ENCODE data around the gene MAPK8IP3.
"Not testable (repeated sequence)": the region's sequence is repeated elsewhere in the genome, so short reads cannot be mapped to it uniquely, and the experiment has no call there.

MAPK8IP3 gene

DNA sequence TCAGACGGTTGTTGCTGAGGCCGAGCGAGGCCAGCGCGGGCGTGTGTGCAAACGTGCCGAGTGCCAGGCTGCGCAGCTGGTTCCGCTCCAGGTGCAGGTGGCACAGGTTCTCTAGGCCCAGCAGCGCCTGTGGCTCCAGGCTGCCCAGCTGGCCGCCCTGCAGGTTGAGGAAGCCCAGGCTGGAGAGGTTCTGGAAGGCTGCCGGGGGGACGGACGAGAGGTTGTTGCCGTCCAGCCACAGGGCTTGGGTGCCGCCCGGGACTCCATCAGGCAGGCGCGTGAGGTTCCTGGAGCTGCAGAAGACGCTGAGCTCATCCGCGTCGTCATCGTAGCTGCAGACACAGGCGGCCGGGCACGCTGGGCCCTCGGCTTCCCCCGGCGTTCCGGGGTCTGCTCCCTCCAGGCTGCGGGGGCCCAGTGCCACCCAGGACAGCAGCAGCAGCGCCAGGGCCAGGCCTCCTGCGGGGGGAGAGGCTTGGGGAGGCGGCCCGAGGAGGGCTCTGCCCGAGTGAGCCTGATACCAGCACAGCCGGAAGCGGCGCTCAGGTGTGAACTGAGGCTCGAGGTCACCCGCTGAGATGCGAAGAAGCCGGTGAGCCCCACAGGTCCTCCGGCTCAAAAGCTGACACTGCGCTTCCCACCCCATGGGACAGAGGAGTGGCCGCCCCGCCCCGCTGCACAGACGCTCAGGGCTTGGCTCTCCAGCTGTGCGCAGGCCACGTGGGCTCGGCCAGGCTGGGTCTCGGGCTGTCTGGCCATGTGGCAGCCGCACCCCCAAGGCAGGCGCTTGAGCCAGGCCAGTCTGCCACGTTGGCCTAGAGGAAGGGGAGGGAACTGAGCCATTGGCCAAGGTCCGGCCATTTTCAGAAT lies 86.2 kb downstream of the MAPK8IP3 start:
- Mint-ChIP-seq H3K4me3 (no peak overlapping the region), H3K9me3 (no peaks in the 10 kb centered on the region)

DNA sequence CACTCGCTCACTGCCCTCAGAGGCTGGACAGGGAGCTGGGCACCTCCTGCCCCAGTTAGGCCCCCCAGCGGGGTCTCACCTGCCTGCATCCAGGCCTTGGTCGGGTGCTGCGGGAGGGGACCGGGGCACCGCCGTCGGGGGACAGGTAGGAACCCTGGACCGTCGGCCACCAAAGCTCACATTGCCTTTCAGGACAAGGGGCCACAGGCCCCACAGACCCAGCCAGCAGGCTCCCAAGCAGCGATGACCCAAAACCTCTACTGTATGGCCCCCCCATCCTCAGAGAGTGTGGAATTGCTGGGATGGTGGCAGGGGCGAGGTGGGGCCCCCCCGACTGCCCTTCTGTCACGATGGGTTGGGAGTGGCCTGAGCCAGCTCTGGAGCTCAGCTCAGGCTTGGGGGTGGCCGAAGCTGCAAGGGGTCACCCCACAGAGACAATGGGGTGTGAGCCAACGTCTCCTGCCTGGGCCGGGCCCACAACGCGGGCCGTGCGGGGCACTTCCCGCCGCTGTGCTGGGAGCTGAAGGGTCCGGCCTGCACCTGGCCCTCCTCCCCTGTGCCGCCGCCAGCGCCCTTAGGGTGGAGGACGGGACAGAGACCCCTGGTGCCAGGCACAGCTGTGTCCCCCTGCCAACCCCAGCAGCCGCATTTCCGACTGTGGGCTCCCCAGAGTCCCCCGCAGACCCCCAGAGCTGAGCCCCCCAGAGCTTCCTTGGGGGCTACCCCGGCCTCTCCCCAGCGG lies 87.0 kb downstream of the MAPK8IP3 start:
- Mint-ChIP-seq H3K27ac (no peak overlapping the region), H3K4me3 (no peak overlapping the region), H3K27me3 (no peaks in the 10 kb centered on the region), H3K4me1 (ENCODE audit: low read depth) (no peaks in the 10 kb centered on the region), H3K36me3 (ENCODE audit: low read depth) (peaks cover 5% of the 10 kb centered on the region), H3K9me3 (no peaks in the 10 kb centered on the region)

More for the DNA sequence above, 86.2 kb downstream of the MAPK8IP3 start:
- no peak overlapping the region for H3K27ac Mint-ChIP-seq
- no peaks in the 10 kb centered on the region for H3K4me1 Mint-ChIP-seq (ENCODE audit: low read depth)
- no peaks in the 10 kb centered on the region for H3K27me3 Mint-ChIP-seq
- peaks cover 5% of the 10 kb centered on the region for H3K36me3 Mint-ChIP-seq (ENCODE audit: low read depth)

DNA sequence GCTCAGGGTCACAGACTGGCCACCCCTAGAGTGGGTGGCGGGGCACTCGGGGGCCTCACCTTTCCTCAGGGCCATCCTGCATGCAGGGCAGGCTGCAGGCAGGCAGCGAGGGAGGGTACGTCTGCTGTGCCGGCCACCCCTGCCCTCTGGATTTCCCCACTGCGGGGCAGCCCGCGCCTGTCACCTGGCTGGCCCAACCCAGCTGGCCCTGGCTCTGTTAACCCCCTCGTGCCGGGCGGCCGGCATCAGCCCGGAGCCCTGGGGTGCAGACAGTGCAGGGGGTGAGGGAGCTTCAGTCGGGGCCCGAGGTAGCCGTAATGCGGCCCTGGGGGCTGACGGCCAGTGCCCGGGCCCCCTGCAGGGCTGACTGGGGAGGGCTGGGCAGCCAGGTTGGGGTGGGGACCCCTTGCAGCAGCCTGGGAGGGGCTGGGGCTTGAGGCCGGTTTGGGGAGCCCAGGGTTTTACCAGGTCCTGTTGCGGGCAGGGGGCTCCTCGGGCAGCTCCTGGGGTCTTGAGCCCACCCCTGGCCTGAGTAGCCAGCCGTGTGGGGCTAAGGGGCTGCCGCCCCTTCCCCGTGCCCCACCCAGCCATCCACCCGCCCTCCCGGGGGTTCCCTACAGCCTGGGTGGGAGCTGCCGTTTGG lies 87.7 kb downstream of the MAPK8IP3 start, which contains the start of gene IGFALS:
TSS of gene IGFALS (minus strand) at position 128 of the 643 bp plus-strand sequence. CDS start at position 75, 53 bp downstream.
- H3K9me3 Mint-ChIP-seq: no peaks in the 10 kb centered on the region
- H3K4me1 Mint-ChIP-seq (ENCODE audit: low read depth): no peaks in the 10 kb centered on the region
- H3K27me3 Mint-ChIP-seq: no peaks in the 10 kb centered on the region
- peaks cover 5% of the 10 kb centered on the region for H3K36me3 Mint-ChIP-seq (ENCODE audit: low read depth)
- H3K27ac Mint-ChIP-seq: no peak within 1 kb of the TSS
- H3K4me3 Mint-ChIP-seq: no peak within 1 kb of the TSS

DNA sequence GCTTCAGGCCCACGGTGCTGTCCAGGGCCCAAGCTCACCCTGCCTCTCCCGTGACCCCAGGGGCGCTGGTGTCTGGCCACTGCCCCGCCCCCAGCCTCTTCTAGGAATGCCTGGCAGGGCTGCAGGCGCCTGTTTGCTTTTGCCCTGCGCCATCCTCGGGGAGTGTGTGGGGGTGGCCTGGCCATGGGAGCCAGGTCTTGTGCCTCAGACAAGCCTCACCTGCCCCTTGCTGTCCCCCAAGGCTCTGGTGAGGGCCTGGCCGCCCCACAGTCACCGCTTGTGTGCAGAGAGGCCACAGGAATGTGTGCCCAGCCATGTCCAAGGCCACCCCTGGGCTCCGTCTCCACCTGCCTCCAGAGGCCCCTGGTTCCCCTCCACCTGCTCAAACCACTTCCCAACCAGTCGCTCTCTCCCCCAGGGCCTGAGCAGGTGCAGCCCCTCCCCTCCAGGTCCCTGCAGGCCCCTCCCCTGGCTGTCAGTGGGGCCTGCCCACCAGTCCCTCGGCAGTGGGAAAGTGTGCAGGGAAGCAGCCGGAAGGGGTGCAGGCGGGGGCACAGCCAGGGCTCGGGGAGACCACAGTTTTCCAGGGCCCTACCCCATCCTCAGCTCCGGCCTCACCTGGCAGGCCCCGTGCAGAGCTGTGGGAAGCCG lies 88.4 kb downstream of the MAPK8IP3 start:
- Mint-ChIP-seq H3K36me3 (ENCODE audit: low read depth) (no peaks in the 10 kb centered on the region), H3K4me1 (ENCODE audit: low read depth) (no peaks in the 10 kb centered on the region), H3K27ac (no peak overlapping the region), H3K9me3 (no peaks in the 10 kb centered on the region), H3K27me3 (no peaks in the 10 kb centered on the region), H3K4me3 (no peak overlapping the region)

DNA sequence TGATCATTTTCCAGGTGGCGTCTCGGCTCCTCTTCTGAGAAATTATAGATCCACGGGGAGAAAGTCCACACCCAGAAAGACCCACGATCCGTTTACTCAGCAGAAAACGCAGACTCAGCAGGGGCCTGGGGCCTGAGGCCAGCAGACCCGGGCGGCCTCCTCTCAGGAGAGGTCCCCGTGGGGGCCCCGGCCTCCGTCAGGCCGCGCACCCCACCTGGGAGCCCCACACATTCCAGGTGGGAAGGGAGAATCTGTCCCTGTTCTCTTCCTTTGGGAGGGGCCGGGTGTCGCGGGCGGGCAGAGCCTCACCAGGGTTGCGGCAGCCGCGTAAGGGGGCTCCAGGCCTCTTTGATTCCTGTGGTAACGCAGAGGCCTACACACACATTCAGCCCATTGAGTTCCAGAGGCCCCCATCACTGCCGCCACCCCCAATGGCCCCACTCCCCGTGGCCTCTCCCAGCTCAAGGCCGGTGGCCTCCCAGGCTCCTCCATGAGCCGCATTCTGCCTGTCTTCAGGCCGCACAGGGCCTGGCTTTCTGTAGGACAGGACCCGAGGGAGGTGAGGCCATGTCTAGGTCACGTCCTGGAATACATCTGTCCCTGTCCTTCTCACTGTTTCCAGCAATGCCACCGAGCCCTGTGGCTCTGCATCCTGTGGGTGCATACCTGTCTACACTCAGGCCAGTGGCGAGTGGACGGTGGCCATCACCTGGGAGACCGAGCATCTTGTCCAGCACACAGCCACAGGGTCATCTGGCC lies 89.1 kb downstream of the MAPK8IP3 start:
- Mint-ChIP-seq H3K4me1 (ENCODE audit: low read depth) (no peaks in the 10 kb centered on the region), H3K27me3 (no peaks in the 10 kb centered on the region), H3K27ac (no peak overlapping the region), H3K36me3 (ENCODE audit: low read depth) (no peaks in the 10 kb centered on the region), H3K4me3 (no peak overlapping the region), H3K9me3 (peaks cover 4% of the 10 kb centered on the region)

DNA sequence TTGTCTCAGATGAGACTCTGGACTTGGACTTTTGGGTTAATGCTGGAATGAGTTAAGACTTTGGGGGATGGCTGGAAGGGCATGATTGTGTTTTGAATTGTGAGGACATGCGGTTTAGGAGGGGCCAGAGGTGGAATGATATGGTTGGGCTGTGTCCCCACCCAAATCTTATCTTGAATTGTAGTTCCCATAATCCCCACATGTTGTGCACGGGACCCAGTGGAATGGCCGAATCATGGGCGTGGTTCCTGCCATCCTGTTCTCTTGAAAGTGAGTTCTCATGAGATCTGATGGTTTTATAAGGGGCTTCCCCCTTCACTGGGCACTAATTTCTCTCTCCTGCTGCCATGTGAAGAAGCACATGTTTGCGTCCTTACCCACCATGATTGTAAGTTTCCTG lies 93.3 kb downstream of the MAPK8IP3 start:
- not testable (repeated sequence) for H3K27me3 Mint-ChIP-seq, H3K9me3 Mint-ChIP-seq, H3K27ac Mint-ChIP-seq

DNA sequence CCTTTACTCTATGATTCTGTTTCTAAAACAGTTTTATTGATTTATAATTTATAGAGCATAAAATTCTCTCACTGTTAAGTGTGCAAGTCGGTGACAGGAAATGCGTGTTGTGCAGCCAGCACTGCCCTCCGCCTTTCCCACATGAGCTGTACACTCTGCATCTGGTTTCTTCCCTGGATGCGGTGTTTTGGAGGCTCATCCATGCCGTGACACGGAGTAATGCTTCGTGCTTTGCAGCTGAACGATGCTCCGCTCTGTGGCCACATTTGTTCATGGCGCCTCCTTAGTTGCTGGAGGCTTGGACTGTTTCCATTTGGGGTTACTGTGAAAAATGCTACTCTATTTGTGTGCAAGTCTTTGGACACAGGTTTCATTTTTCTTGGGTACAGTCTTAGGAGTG lies 94.7 kb downstream of the MAPK8IP3 start:
- Mint-ChIP-seq H3K4me3 (no peak overlapping the region), H3K9me3 (peaks cover 9% of the 10 kb centered on the region), H3K27me3 (no peaks in the 10 kb centered on the region), H3K27ac (no peak overlapping the region), H3K4me1 (ENCODE audit: low read depth) (no peaks in the 10 kb centered on the region), H3K36me3 (ENCODE audit: low read depth) (peaks cover 4% of the 10 kb centered on the region)

More for the DNA sequence above, 93.3 kb downstream of the MAPK8IP3 start:
- not testable (repeated sequence) for H3K36me3 Mint-ChIP-seq (ENCODE audit: low read depth); H3K4me3 Mint-ChIP-seq; H3K4me1 Mint-ChIP-seq (ENCODE audit: low read depth)

DNA sequence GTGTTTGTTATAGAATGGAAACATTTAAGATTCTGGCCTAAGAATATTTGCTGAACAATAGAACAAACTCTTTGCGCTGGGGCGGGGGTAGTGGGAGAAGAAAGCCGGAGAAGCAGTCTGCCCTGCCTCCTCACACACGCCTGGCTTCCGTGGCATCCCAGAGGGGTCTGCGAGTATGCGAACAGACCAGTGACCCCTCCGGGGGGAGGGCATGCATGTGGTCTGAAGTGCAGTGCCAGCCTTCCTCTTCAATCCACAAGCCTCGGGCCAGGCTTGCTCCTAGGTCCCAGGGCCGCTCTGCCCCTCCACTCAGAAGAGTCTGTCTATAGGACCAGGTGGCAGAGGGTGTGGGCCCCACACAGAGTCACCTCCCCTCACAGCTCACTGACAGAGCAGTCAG lies 101.6 kb downstream of the MAPK8IP3 start:
- Mint-ChIP-seq H3K9me3 (no peaks in the 10 kb centered on the region), H3K4me3 (no peak overlapping the region), H3K36me3 (ENCODE audit: low read depth) (peaks cover 10% of the 10 kb centered on the region), H3K4me1 (ENCODE audit: low read depth) (peaks cover 3% of the 10 kb centered on the region), H3K27me3 (no peaks in the 10 kb centered on the region), H3K27ac (no peak overlapping the region)

DNA sequence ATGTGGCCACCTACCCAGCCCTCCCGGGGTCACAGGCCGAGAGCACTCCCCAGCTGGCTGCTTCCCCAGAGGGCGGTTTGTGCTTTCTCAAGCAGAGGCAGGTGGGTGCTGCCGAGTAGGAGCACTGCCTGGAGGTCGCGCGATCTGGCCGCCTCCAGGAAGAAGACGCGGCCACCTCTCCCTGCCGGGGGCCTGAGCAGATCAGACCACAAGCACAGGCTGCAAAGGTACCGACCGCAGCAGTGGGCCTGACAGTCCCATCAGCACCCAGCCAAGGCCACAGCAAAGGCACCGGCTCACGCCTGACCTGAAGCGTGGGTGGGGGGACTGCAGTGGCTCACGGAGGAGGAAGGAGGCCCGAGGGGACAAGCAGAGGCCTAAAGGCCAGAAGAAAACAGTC lies 102.7 kb downstream of the MAPK8IP3 start:
- no peaks in the 10 kb centered on the region for H3K9me3 Mint-ChIP-seq
- H3K36me3 Mint-ChIP-seq (ENCODE audit: low read depth): peaks cover 15% of the 10 kb centered on the region
- H3K4me3 Mint-ChIP-seq: no peak overlapping the region
- peaks cover 12% of the 10 kb centered on the region for H3K4me1 Mint-ChIP-seq (ENCODE audit: low read depth)
- no peak overlapping the region for H3K27ac Mint-ChIP-seq
- H3K27me3 Mint-ChIP-seq: no peaks in the 10 kb centered on the region

DNA sequence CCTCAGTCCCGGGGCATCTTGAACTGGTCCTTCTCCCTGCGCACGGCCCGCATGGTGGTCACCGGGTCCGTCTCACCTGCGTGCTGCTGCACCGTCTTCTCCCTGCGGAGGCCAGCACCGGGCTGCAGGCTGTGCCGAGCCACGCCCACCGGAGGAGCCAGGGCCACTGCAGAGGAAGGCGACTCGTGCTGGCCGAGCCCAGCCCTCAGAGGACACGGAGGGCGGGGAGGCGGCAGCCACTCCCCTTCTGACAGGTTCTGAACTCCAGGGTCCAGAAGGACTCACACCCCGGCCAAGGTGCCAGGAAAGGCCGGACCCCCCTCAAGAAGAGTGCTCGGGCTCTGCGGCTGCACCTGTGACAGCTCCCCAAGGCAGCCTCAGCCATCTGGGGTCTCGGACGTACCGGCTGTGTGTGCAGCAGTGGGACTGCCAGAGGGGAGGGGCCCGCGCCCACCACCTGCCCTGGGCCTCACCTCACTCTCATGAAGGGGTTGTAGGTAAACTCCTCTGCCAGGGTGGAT lies 103.3 kb downstream of the MAPK8IP3 start:
- no peaks in the 10 kb centered on the region for H3K9me3 Mint-ChIP-seq
- H3K4me3 Mint-ChIP-seq: no peak overlapping the region
- H3K27me3 Mint-ChIP-seq: no peaks in the 10 kb centered on the region
- H3K27ac Mint-ChIP-seq: no peak overlapping the region
- peaks cover 12% of the 10 kb centered on the region for H3K4me1 Mint-ChIP-seq (ENCODE audit: low read depth)
- H3K36me3 Mint-ChIP-seq (ENCODE audit: low read depth): peaks cover 18% of the 10 kb centered on the region

DNA sequence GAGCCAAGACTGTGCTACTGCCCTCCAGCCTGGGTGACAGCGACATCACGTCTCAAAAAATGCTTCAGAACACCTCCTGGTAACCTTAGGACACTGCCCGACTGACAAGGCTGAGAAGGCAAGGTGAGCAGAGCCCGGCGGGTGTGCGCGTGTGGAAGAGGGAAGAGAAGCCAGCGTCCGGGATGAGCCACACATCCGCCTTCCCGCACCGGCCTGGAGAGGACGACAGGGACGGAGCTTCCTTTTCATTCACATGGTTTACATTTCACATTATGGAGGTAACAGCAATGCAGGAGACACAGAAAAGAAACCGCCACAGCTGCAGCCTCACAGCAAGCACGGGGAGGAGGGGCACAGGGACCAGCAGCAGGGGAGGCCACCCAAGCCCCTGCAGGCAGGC lies 104.1 kb downstream of the MAPK8IP3 start:
- peaks cover 21% of the 10 kb centered on the region for H3K36me3 Mint-ChIP-seq (ENCODE audit: low read depth)
- H3K4me3 Mint-ChIP-seq: no peak overlapping the region
- H3K9me3 Mint-ChIP-seq: no peaks in the 10 kb centered on the region
- H3K27ac Mint-ChIP-seq: no peak overlapping the region
- peaks cover 12% of the 10 kb centered on the region for H3K4me1 Mint-ChIP-seq (ENCODE audit: low read depth)
- H3K27me3 Mint-ChIP-seq: no peaks in the 10 kb centered on the region

DNA sequence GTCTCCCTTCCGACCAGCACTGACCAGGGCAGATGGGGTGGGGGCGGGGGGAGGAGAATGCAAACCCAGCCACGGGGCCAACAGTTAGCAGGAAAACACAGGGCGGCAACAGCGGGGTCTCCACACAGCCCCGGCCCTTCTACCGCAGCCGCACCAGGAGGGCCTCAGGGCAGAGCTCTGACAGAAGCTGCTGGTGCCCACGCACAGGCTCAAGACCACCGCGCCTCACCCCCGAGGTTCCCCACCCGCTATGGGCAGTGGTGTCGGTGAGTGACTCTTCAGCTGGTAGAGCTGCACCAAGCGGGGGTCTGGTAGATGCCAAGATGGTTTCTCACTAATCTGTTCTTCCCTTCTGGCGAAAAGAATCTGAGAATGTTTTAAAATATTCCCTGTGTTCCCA lies 104.5 kb downstream of the MAPK8IP3 start:
- no peaks in the 10 kb centered on the region for H3K9me3 Mint-ChIP-seq
- peaks cover 12% of the 10 kb centered on the region for H3K4me1 Mint-ChIP-seq (ENCODE audit: low read depth)
- H3K27me3 Mint-ChIP-seq: no peaks in the 10 kb centered on the region
- peaks cover 24% of the 10 kb centered on the region for H3K36me3 Mint-ChIP-seq (ENCODE audit: low read depth)
- no peak overlapping the region for H3K27ac Mint-ChIP-seq
- no peak overlapping the region for H3K4me3 Mint-ChIP-seq

DNA sequence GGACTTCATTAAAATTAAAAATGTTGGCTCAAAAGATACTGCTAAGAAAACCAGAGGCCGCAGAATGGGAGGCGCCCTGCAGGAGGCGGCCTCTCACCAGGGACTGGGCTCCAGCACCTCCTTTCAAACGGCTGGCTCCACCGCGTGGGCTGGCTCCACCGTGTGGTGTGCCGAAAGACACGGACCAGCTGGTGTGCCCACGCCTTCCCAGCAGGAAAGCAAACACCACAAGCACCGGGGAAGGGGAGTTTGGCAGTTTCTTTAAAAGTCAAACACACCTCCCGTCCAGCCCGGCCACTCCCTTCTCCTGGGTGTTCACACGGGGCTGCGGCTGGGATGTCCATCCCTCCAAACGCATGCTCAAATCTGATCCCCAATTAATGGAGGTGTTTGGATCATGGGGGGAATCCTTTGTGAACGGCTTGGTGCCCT lies 106.8 kb downstream of the MAPK8IP3 start:
- H3K4me1 Mint-ChIP-seq (ENCODE audit: low read depth): peaks cover 12% of the 10 kb centered on the region
- H3K4me3 Mint-ChIP-seq: no peak overlapping the region
- H3K36me3 Mint-ChIP-seq (ENCODE audit: low read depth): peaks cover 16% of the 10 kb centered on the region
- no peaks in the 10 kb centered on the region for H3K27me3 Mint-ChIP-seq
- no peaks in the 10 kb centered on the region for H3K9me3 Mint-ChIP-seq
- H3K27ac Mint-ChIP-seq: peak overlapping the region; percentile 34

DNA sequence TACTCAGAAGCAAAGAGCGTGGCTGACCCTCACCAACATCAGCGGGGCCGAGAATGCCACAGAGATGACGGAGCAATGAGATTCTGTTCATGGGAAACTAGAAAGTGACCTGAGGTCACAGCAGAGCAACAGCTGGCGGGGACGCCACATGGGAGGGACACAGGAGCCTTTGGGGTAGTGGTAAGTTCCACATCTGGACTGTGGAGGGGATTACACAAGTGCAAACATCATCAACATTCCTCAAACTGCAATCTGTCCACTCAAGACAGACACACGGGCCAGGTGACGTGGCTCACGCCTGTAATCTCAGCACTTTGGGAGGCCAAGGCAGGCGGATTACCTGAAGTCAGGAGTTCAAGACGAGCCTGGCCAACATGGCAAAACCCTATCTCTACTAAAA lies 109.5 kb downstream of the MAPK8IP3 start:
- Mint-ChIP-seq H3K4me3 (no peak overlapping the region), H3K36me3 (ENCODE audit: low read depth) (peaks cover 14% of the 10 kb centered on the region), H3K27ac (peak overlapping the region; percentile 26), H3K27me3 (no peaks in the 10 kb centered on the region), H3K9me3 (no peaks in the 10 kb centered on the region), H3K4me1 (ENCODE audit: low read depth) (peaks cover 12% of the 10 kb centered on the region)
